SK-N-MC (cell line): ENCODE results near the gene RNASEH2B.

Experiments
- EZH2 ChIP-seq: fragments of 200-600 bp; sonication (generic); IDR thresholded peaks from one replicate; pipeline ENCODE4 v1.6.1; 2017; ENCODE audit warnings: antibody characterized with exemption
- POLR2AphosphoS5 ChIP-seq: IDR thresholded peaks from 2 replicates; pipeline ENCODE4 v1.6.1; 2012; ENCODE audit warnings: mild to moderate bottlenecking, low read depth, low read length, borderline replicate concordance

GRCh38 chr13:50867637-50867945 is 42.0 kb upstream of the RNASEH2B start:
- TF ChIP-seq EZH2 (no peak), POLR2AphosphoS5 (no peak)
